HG03095 (cell line): Measurements from ENCODE around the gene DND1.
"Not testable (repeated sequence)": the region's sequence is repeated elsewhere in the genome, so short reads cannot be mapped to it uniquely, and the experiment has no call there.

Experiments used
- ATAC-seq: cut with Tn5 transposase; IDR thresholded peaks from one replicate; pipeline ENCODE4 v1.9.1; 2021; ENCODE audit warnings: moderate library complexity; ENCODE audit not compliant: unreplicated experiment

DND1 gene

DNA sequence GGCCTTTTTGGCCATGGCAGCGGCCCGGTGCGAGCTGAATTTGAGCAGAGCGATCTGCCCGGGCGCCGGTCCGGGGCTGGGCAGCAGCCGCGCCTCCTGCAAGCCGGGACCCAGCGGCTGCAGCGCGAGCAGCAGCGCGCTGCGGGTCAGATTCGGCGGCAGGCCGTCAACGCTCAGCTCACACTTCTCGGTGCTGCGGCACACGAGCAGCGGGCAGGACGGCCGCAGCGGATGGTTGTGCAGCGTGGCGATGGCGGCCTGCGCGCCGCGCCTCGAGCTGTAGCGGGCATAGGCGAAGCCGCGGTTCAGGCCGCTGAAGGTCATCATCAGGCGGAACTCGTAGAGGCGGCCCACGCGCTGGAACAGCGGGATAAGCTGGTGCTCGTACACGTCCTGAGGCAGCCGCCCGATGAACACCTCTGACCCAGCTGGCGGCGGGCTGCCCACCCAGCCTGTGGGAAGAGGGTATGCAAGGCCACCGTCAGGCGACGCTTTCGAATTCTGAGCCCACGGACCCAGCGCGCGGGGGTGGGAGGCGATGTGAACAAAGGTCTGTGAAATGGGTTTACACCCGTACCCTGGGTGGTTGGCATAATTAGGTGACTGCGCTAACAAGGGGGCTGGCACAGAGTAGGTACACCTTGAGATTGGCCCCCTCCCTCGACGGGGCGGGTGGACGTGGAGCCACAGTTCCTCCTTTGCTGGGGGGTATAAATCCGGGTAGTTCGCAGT, 755 bp downstream of the DND1 start:
- no peak for ATAC-seq

DNA sequence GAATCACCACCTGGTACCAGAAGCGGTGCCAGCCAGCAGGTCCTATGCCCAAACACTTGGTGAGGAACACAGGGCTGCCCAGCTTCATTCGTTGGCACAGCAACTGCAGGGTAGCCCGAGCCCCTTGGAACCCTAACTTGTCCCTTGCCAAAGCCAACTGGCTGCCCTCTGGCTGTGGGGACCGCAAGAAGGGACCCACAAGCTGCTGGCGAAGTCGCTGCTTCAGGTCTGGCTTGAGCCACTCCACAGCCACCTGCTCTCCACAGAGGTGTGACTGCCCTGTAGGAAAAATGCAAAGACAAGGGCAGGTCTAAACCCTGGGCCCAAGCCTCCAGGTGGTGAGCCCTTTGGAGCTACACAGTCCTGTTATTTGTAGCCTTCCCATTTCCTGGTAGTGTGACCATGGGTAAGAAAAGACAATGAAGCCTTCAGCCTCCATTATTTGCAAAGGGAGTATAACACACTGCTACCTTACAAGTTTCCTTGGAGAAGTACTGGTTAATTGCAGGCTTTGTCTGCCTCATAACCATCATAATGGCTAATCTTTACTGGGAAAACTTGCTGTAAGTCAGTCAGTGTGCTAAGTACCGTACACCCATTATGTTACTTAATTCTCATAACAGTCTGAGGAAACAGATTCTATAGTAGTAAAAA, 1.8 kb downstream of the DND1 start:
- ATAC-seq, result no peak

DNA sequence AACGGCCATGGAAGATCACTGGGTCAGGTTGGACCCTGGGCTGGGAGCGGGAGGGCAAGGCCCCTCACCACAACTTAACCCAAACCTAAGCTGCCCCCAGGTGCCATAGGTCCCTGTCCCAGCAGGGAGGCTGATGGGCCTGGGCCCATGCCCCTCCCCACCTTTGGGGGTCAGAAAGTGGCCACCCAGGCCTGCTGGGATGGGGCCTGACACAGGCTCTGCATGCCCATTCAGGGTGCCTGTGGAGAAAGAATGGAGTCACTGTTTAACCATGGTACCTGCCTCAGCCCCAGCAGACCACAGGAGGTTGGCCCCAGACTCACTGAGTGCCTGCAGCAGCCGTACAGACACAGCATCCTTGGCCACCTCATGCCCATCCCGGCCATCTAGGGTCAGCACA, 2.3 kb downstream of the DND1 start:
- not testable (repeated sequence) for ATAC-seq

DNA sequence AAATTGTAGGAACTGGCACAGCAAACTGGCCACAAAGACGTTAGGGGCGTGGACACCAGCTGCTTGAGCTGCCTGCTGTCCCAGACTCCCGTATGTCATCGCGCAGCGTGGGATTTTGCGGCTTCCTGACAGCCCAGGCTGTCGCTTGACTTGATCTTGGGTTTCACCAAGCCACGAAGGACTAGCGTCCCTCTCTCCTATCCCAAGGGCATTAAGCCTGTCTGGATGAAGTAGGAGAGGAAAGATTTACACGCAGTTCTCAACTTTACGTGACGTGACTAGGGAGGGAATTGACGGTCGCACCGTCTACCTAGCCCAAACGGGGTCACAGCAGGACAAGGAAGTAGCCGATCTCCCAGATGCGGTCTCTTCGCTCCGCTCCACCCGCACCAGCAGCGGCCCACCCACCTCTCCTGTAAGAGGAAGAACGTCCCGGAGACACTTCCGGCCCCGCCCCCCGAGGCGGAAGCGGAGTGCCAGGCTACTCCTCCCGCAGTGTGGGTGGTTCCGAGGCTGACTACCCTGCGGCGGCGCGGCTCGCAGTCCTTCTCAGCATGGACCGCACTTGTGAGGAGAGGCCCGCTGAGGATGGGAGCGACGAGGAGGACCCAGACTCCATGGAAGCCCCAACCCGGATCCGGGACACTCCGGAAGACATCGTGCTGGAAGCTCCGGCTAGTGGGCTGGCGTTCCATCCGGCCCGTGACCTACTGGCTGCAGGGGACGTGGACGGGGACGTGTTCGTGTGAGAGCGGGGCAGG, 8.8 kb downstream of the DND1 start, which contains the start of gene WDR55:
Gene WDR55 (plus strand): TSS at position 546 of the 761 bp plus-strand sequence. CDS start 9 bp downstream, at position 555.
- peak; percentile 96 for ATAC-seq

DNA sequence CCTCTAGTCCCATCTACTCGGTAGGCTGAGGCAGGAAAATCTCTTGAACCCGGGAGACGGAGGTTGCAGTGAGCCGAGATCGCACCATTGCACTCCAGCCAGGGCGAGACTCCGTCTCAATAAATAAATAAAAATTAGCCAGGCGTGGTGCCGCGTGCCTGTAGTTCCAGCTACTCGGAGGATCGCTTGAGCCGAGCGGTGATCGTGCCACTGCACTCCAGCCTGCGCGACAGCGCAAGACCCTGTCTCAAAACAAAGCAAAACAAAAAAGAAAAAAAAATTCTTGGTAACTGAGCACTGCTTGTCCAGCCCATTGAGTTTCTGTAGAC, 9.4 kb downstream of the DND1 start:
- ATAC-seq, result no peak

DNA sequence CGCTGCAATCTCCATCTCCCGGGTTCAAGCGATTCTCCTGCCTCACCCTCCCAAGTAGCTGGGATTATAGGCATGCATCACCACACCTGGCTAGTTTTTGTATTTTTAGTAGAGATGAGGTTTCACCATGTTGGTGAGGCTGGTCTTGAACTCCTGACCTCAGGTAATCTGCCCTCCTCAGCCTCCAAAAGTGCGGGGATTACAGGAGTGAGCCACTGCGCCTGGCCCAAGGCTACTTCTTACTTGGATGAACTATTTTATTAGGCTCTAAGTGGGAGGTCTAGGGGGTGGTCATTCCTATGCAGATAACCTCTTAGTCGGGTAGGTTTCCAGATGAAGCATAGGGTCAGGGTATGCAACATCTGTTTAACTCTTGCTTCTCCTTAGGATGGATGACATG, 13.0 kb downstream of the DND1 start:
- ATAC-seq, result not testable (repeated sequence)

DNA sequence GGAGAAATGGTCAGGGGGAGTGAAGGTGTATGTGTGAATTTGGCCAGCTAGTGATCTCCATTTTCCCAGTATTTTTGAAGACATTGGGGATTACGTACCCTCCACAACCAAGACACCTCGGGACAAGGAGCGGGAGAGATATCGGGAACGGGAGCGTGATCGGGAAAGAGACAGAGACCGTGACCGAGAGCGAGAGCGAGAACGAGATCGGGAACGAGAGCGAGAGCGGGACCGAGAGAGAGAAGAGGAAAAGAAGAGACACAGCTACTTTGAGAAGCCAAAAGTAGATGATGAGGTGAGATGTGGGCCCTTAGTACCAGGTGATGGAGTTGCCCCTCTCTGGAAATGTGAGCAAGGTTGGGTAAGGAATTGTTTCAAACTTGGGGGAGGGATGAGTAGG, 14.5 kb downstream of the DND1 start:
- no peak for ATAC-seq

DNA sequence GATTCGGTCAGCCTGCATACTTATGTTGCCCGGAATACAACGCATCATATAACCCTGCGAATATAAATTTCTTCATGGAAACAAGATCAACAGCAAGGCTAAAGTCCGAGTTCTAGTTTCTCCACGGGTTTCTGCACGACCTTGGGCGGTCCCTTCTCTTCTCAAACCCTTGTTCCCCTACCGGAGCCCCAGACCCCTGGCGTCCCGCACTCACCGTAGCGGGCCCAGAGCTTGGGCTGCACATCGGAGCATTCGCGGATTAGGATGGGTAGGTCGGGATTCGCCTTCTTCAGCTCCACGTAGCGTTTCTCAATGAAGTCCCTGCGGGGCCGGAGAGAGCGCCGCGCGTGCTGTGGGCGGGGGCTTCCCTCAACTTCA, 26.3 kb downstream of the DND1 start:
- ATAC-seq, result no peak

DNA sequence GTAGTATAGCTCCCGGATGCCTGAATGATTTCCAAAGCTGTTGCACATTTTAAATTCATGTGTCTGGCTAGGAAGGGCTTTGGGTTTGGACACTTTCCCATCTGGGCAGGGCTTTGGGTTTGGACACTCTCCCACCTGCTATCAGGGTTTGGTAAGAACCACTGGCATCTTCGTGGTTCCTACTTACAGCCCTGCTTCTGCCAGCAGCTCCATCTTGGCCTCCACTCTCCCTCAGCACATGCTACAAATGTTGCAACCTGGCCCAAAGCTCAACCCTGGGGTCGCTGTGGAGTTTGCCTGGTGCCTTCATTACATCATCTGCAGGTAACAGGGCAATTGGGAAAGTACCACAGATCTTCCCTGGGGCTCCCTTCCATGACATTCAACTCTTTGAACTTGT, 30.7 kb downstream of the DND1 start:
- ATAC-seq, result no peak

DNA sequence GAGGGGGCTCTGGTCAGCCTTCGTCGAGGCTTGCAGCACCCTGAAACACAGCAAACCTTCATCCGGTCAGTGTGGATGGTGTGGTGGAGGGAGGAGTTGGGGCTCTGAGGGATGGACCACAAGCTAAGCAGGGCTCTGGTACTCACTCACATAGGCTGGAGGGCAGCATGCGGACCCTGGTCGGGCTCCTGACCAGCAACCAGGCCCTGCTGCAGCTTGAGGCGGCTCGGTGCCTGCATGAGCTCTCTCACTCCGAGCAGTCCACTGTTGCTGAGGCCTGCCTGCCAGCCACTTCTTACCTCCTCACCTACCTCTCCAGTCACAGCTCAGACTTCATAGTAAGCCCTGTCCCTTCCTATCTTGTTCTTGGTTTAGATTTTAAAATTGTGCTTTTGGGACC, 31.7 kb downstream of the DND1 start:
- no peak for ATAC-seq

DNA sequence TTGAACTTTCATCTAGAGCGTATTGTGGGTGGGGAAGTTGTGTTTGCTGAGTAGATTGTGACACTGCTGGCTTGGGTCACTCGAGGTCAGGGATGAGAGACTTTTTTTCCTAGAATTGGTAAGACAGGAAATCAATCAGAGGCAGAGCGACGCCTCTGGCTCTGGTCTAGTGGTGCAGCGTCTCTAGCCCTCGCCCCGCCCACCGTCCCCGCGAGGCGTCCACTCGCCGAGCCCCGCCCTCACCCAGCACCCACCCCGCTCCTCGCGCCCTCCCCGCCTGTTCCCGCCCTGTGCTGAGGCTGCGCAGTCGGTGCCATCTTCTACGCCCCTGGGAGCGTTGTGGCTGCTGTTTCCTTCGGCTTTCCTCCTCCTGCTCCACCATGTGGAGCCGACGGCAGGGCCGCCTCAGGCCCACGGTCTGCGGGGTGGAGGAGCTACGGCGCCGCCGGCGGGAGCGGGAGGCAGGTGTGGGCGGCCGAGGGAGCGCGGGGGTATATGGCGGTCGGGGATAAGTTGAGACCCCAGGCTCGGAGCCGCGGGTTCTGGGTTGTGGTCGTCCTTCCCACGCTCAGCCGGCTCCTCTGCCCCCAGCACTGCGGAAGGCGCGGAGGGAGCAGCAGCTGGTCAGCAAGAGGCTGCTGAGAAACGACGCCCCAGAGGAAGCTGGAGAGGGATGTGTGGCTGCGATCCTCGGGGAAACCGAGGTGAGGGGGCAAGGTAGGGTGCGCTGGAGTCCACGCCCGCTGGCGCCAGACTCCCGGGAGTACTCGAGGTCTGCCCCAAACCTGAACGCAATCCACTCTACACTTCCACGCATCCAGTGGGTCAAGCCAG, 34.0 kb downstream of the DND1 start, which contains the start of gene TMCO6:
Gene TMCO6 (plus strand): TSS at position 304 of the 834 bp plus-strand sequence. CDS start 77 bp downstream, at position 381.
- ATAC-seq, result peak; percentile 91

DNA sequence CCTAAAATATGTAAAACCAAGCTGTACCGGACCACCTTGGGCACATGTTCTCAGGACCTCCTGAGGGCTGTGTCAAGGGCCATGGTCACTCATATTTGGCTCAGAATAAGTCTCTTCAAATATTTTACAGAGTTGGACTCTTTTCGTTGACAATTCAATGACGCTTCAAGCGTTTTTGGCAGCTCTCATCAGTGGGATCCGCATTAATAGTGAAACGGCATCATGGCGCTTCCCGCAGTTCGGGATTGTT, 34.6 kb downstream of the DND1 start:
- not testable (repeated sequence) for ATAC-seq

DNA sequence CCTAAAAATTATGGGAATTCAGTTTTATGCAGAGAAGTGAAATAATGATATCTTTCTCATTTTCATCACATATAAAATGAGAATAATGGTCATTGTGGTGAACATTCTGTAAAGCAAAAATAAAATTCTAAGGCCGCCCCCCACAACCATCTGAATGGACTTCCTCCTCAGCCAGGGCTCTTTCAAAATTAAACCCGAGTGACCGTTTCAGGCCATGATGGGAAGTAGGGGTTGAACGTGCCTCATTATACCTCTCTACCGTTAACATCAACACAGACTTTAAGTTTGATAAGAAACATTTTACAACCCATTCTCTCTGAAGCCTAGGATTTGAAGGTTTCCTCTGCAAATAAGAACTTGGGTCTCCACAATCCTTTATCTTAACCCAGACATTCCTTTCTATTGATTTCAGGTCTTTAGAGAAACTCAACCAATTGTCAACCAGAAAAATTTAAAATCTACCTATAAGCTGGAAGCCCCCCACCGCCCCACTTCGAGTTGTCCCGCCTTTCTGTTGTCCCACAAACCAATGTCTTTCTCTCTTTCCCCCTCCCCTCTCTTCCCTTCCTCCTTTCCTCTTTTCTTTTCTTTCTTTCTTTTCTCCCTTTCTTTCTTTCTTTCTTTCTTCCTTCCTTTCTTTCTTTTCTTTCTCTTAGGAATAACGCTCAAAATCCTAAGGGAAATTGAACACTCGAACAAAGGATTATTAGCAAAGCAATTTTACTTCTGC, 35.8 kb downstream of the DND1 start:
- ATAC-seq, result no peak

DNA sequence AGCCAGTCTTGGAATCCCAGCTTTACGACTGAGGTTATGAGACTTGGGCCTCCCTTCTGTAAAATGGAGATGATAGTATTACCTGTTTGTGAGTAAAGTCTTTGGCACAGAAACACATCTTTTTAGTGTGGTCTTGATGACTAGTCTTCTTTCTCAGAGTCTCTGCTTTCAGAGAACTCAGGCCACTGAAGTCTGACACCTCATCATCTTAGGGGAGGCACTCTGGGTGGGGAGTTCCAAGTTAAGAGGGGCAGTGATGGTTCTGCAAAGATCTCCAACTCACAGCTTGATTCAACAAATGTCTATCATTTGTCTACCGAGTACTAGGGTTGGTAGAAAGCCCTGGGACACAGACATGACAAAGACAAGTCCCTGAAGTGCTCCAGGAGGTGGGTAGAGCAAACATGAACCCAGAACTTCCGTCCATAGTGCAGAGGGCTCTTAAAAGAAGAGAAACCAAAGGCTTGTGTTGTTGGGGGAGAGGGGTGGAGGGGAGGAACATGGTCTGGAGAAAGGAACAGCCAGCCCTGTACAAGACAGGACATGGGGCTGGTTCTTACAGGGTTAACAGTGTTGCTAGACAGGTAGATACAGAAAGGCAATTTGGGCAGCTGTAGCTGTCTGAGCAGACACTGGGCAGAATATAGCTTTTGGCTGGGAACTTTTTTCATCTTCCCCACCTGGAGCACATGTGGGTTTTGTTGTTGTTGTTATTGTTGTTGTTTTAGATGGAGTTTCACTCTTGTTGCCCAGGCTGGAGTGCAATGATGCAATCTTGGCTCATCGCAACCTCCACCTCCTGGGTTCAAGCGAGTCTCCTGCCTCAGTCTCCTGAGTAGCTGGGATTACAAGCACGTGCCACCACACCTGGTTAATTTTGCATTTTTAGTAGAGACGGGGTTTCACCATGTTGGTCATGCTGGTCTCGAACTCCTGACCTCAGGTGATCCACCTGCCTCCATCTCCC, 37.8 kb downstream of the DND1 start:
- ATAC-seq, result no peak

DNA sequence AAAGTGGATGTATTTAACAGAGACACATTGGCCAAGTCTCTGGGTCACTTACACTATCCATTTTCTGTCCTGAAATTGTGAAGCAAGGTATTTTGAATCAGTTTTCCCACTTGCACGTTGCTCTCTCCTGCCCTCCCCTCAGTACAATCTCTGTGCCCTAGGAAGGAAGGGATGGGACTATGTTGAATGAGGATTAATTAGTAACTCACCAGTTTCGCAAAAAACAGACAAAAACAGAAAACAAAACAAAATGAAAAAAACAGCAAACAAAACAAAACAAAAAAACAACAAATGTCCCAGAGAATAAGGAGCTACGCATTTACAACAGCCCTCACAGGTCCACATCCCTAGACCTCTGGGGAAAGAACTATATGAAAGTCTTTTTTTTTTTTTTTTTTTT, 39.3 kb downstream of the DND1 start:
- ATAC-seq, result no peak

DNA sequence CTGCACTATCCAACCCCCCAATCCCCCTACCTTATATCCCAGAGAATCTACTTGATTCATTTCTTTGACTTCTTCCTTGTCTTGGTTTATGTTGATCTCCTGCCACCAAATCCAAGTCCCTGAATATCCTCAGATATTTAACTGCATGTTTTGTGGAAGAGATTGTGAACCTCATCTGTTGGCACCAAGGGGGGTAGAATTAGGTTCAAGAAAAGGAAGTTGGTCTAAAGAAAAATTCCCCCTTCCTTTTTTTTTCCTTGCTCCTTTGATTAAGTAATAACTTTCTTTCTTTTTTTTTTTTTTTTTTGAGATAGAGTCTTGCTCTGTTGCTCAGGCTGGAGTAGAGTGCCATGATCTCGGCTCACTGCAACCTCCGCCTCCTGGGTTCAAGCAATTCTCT, 39.9 kb downstream of the DND1 start:
- no peak for ATAC-seq

DNA sequence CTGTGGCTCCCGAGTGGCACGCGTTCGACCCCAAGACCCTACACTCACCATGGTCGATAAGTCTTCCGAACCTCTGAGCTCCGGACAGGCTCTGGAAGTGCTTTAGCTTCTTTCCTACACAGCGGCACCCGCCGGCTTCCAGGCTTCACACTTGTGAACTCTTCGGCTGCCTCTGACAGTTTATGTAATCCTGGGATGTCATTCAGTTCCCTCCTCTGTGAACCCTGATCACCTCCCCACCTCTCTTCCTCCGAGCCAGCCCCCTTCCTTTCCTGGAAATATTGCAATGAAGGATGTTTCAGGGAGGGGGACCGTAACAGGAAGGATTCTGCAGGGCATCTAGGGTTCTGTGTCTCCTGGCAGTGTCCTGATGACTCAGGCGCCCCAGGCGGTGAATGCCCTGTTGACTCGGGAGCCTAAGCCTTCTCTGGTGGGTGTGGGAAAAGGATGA, 40.3 kb downstream of the DND1 start, which contains the start of gene CD14:
Gene CD14 (minus strand): TSS at position 155 of the 451 bp plus-strand sequence. CDS start 104 bp downstream, at position 51.
- no peak for ATAC-seq

DNA sequence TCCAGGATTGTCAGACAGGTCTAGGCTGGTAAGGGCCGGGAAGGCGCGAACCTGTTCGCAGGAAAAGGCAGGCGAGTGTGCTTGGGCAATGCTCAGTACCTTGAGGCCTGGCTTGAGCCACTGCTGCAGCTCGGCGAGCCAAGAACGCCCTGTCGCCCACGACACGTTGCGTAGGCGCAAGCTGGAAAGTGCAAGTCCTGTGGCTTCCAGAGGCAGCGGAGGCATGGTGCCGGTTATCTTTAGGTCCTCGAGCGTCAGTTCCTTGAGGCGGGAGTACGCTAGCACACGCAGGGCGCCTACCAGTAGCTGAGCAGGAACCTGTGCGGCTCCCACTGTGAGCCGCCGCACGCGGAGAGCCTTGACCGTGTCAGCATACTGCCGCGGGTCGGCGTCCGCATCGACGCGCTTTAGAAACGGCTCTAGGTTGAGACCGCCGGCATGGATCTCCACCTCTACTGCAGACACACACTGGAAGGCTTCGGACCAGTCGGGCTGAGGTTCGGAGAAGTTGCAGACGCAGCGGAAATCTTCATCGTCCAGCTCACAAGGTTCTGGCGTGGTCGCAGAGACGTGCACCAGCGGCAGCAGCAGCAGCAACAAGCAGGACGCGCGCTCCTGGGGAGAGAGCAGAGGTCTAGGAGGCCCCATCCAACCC, 40.9 kb downstream of the DND1 start:
- ATAC-seq, result peak; percentile 49
